ENCODE measurements around the gene DNMT3A. TPM values are rescaled to one million over a fixed set of nuclear protein-coding genes. Genes with fewer than 3 reads are reported as not detected.

Gene DNMT3A
- total RNA-seq, 1 experiment from 2014 or later = 6.8 TPM

DNA sequence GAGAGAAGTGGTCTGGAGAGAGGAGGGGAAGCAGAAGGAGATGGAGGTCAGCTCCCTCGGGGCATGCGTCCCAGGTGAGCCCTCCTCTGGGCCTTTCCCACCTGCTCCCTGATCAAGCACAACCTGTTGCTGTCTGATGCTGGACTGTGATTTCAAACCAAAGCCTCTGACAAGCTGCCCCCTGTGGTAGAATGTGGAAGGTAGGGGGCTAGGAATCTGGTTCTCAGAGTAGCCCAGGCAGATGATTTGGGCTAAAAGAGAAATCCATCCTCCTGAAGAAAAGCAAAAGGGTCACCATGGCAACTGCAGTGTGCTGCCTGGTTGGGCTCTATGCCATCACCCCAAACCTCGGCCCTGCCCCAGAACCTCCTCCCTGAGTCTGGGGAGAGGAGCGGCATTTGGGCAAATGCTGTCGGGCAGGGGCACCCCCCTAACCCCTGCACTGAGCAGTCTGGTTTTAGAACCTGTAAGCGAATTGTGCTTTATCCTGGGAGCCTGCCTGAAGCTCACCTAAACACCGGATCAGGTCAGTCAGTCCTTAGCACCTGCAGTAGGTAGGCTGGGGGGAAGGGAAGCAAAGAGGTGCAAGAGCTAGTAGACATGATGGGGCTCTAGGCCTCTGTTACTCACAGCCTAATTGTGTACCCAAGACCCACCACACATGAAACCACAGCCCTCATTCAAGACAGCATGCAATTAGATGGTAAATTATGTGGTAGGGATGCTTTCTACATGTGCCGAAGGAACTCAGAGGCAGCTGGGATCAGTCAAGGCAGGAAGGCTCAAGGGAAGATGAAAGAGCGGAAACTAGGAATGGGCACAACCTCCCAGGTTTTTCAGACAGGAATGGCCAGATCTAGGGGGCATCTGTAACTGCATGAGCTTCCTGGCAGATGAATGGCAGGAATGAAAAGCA is 83.5 kb downstream of the DNMT3A start:
- no peak for DNase-seq (ENCODE audit: low spot score)

DNA sequence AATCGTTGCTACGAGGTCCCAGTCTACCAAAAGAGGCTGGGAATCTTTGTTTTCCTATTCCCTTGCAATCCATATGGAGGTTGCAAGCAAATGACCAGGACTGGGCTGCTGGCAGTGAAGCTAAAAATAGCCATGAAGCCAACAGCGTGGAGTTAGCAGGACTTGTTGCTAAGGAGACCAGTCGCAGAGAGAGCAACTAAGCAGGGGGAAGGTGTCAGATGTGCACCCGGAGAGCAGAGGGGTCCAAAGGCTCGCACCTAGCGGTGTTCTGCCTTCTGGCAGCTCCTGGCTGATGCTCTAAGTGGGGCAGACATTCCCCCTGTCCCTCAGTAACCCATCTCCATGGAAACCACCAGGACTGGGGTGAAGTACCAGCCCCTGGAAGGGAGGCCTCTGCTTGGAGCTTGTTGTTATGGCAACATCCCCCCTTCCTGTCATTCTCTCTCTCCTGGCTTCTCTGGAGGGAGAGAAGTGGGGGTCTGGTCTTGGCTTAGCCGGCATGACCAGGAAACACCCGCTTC is 84.6 kb downstream of the DNMT3A start:
- DNase-seq (ENCODE audit: low spot score) = peak; percentile 20

DNA sequence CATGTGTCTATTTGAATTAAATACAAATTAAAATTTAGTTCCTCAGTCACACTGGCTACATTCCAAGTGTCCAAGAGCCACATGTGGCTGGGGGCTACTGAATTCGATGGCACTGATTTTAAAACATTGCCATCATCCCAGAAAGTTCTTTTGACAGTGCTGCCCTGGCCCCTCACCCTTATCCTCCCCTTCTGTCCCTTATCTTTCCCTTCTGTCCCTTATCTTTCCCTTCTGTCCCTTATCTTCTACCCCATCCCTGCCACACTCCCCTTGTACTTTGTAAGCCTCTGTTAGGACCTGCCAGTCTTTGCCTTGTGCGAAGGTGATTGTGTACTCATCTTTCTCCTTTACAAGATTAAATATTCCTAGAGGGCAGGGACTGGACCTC is 85.2 kb downstream of the DNMT3A start:
- no peak for DNase-seq (ENCODE audit: low spot score)

DNA sequence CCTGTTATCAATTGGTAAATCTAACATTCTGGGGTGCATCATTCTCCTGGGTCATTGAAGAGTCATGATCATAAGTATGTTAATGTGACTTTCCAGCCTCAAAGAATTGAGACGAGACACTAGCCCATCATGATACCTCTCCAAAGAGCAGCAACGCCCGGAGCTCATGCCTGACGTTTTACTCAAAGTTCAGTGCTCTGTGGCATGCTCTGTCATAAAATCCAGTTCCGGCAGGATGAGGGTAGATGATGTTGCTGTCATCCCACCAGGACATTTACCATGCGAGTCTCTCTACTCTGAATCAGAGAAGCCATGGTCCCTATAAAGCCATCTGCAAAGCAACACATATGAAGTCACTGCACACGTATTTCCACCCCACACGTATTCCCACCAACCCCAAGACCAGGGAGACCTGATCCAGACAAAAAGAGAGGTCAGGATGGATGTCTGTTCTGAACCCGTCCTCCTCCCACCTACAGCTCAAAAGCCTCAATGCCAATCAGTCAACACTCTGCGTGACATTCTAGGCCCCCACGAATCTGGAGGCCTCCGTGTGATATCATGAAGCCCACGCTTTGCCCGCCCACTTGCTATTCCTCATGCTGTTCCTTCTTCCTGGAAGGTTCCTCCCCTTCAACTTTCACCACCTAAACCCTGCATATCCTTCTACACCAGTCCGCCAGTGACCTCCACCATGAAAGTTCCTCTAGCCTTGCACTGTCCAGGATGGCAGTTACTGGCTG is 85.8 kb downstream of the DNMT3A start:
- DNase-seq (ENCODE audit: low spot score) = no peak

DNA sequence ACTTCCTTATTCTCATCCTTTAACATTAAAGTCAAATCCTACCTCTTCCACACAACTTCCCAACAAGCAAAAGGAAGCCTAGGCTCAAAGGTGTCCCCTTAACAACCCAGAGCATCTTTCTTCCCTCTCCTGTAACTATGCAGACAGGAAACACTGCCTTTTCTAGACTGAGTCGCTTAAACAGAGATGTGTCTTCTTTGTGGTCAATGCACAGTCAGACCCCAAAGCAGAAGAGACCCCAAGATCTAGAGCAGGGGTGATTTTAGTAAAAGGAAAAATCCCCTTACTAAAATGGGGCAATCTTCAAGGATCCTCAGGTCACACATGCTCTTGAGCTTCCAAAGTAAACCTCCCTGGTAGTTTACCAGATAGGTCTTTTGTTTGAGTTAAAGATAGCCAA is 86.8 kb downstream of the DNMT3A start:
- DNase-seq (ENCODE audit: low spot score) = no peak

DNA sequence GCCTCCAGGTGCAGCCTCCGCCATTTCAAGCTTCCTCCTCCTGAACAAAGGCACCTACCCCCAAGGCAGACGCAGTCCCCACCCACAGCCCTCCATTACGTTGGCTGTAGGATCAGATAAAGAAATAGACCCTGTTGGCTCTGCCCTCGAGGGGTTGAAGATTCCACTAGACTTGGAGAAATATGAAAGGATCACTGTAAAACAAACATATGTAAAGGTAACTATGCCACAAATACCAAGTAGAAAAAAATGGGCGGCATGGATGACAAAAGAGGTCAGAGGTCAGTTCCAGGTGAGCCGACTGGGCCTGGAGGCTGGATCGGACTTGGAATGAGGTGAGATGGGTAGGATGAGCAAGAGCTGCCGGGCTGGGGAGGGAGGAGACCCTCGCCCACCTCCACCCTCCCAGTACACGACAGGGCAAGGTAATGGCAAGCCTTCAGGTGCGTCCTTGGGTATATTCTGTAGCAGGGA is 88.5 kb downstream of the DNMT3A start:
- DNase-seq (ENCODE audit: low spot score) = no peak

DNA sequence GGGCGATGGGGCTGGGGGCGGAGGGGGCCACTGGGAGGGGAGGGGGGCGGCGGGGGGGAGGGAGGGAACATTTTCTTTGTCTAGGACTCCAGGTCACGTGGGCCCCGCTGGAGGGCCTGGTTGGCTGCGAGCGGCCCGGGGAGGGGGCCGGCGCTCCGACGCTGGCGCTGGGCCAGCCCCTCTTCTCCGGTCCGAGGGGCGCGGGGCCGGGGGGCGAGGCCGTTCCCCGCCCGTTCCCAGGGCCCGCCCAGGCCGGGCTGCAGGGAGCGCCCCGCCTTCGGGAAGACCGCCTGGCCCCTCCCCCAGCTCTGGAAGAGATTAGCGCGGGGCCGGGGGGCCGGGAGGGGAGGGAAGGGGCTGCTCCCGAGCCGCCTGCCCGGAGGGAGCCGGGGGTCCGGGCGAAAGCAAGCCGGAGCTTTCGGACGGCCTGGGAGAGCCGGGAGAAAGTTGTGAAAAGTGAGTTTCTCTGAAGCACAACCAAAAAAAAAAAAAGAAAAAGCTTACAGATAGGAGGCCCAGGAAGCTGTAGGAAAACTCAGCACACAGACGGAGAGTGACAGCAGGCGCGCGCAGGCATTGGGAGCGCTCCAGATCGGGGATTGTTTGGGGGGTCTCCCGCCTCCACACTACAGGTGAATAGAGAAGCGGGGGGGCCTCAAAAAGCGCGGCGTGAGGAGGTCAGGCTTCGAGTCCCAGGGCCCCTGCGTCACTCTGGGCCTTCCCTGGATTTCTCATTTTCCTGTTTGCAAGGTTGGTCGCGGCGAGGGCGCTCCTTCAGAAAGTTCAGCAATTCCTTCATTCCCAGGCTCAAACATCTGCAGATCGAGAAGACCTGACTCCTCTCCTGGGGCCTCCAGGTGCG is 89.2 kb downstream of the DNMT3A start:
- no peak for DNase-seq (ENCODE audit: low spot score)

DNA sequence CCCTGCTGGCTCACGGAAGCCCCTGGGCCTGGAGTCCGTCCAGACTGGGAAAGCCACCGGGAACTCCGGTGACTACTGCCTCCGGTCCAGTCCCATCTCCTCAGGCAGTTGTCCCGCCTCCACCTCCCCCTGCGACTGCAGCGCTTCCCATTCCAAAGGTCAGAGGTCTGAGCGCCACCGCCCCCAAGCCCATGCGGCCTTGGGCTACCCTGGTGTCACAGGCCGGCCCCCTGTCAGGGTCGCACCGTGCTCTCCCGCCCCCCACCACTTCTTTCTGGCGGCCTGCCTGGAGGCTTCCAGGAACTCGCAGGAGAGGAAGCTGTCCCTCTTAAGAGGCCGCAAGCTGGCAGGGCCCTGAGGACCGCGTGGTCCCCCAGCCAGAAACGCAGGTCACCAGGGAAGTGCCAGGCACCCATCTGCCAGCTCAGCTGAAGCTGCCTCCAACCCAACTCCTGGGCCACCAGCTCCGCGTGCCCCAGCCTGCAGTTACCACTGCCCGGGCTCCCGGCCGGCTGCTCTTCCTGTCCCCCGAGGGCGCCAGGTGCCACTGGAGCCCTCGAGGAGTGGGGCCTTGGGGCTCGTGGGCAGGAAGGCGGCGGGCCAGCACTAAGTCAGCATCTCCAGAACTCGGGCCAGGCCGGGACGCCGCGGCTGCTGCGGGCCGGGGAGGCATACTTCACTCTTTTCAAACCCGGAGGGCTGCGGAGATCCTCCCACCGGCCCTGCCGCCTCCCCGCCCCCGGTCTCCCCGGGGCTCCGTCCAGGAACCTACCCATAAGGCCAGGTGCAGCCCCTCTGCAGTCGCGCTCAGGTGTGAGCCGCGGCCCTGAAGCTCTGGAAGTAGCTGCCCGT is 90.1 kb downstream of the DNMT3A start:
- no peak for DNase-seq (ENCODE audit: low spot score)

DNA sequence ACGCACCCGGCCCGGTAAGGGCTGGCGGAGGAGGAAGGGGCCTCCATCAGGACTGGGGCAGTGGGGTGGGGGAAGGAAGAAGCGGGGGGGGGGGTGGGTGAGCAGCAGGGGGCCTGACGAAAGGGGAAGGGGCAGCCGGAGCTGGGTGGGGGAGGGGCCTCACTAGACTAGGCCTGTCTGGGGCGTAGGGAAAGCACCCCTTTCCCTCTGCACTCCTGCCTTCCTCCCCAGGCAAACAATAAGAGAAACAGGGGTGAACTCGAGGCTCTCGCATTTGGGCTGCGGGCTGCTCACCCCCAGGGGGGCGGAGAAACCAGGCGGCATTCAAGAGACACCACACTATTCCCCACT is 90.7 kb downstream of the DNMT3A start:
- DNase-seq (ENCODE audit: low spot score) = no peak

DNA sequence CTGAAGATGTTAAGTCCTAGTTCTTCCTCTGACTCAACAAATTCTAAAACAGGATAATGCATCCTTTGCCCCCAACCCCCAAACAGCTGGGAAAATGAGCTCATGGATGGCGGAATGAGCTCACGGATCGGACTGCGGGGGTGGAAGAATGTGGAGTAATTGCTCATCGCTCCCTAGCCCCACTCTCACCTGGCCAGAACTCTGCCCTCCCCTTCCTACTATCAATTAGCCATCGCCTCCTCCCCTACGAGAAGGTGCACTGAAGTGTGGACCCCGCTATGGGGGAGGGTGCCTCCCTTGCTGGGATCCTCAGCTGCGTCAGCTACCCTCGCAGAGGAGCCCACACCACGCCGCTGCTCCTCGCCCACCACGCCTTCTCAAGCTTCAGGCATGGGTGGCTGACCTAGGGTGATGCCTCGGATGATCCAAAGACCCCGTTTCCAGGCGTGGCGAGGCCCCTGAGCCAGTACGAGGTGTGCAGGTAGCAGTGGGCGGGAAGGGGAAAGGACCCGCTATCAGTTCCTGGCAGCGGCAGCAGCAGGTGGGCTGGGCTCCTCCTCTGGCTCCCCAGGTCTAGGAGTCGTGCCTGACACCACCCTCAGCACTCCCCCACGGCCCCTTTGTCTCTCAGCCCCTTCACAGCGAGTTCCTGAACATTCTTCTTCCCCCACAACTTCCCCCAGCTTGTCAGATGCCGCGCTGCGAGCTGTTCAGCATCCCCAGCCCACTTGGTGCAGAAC is 91.2 kb downstream of the DNMT3A start:
- no peak for DNase-seq (ENCODE audit: low spot score)

DNA sequence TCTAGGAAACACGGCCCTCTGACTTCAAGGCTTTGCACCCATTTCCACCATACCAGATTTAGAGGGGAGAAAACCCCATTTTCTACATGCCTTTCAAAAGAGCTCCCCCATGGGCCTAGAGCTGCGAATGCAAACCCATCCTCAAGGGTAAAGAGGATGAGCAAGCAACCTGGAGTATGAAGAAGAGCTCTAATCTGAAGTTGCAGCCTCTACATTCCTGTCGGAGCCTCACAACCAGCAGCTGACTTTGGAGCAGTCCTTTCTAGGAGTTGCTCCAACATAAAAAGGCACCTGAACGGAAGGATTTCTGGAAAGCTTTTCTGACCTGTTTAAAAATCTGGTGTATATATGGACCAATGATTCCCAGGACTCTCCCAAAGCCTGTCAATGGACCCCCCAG is 91.9 kb downstream of the DNMT3A start:
- no peak for DNase-seq (ENCODE audit: low spot score)

DNA sequence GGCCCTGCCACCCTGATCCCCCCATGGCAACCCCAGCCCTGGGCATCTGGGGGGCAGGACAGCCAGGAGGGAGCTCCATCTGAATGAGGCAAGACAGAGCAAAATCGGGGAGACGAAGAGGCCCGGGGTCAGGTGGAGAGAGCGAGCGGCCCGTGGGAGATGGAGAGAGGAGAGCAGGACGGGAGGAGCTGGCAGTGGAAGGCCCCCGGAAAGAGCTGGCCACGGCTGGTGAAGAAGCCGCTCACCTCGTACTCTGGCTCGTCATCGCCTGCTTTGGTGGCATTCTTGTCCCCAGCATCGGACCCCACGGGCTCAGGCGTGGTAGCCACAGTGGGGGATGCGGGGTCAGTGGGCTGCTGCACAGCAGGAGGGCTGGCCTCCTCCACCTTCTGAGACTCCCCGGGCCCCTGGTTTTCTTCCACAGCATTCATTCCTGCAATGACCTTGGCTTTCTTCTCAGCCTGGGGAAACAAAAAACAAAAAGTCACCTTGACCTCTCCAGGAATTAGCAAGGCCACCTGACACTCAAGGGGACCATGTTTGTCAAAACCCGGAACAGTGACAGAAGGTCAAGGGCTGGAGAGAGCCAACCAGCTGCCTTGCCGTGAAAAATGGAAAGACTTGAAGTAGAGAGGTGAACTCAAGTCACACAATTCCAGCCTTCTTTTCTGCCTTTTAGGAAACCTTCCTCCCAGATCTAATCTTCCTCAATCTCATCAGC is 93.8 kb downstream of the DNMT3A start:
- no peak for DNase-seq (ENCODE audit: low spot score)

DNA sequence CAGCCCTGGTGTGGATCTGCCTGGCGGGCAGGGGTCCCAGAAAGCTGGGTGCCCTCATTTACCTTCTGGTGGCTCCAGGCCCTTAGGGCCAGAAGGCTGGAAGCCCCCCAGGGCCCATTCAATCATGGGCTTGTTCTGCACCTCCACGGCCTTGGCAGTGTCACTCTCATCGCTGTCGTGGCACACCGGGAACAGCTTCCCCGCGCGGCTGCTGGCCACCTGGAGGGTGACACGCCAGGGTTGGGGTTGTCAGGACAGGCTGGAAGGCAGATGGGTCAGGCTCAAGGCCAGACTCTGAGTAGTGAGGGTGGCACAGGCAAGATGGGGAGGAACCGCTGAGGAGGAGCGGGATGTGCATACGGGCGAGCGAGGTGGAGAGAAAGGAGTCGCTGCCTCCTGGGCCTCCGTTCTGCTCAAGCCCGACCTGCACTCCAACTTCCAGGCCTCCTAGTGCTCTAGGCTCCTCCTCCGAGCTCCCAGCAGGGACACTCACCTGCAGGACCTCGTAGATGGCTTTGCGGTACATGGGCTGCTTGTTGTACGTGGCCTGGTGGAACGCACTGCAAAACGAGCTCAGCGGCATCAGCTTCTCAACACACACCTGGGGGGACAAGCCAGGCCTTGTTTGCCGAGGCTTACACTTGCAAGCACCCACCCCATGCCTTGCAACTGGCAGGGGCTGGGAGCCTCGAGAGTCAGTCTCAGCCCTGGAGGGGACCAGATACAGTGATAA is 95.0 kb downstream of the DNMT3A start:
- no peak for DNase-seq (ENCODE audit: low spot score)

DNA sequence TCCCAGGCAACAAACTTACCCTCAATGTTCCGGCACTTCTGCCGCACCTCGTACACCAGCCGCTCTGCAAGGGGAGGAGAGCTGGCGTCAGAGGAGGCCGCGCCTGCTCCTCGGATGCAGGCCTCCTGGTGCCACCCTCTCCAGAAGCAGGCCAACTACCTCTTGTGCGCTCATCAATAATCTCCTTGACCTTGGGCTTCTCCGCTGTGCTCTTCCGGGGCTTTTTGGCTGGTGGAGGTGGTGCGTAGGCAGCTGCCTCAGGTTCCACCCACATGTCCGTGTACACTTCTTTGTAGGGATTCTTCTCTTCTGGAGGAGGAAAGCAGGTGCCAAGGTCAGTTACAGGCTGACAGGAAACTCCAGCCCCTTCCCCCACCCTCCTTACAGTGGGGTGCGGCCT is 95.7 kb downstream of the DNMT3A start:
- DNase-seq (ENCODE audit: low spot score) = no peak

DNA sequence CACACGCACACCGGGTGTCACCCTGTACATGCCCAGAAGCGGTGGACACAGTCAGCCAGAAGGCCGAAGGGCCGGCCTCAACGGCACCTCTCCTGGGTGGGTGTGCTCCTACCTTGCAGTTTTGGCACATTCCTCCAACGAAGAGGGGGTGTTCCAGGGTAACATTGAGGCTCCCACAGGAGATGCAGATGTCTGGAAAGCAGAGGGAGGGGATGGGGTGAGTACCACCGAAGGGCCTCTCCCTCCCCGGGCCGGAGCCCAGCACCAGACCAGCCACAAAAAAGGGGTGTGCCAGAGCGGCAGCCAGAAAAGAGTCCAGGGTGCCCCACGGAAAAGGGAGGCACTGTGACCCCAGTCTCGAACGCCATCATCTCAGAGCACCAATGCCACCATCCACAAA is 96.6 kb downstream of the DNMT3A start:
- DNase-seq (ENCODE audit: low spot score) = no peak

DNA sequence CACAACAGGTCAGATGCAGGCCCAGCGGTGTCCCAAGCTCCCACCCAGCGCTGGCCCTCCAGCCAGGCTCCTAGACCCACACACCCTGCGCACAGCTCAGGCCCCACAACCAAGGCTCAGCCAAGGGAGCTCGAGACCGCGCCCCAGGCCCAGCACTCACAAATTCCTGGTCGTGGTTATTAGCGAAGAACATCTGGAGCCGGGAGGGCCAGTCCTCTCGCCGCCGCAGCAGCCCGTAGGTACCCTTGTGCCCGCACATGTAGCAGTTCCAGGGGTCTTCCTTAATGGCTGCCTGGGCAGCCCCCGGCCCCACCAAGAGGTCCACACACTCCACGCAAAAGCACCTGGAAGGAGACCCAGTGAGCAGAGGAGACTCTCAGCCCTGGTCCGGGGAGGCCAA is 97.7 kb downstream of the DNMT3A start:
- no peak for DNase-seq (ENCODE audit: low spot score)

DNA sequence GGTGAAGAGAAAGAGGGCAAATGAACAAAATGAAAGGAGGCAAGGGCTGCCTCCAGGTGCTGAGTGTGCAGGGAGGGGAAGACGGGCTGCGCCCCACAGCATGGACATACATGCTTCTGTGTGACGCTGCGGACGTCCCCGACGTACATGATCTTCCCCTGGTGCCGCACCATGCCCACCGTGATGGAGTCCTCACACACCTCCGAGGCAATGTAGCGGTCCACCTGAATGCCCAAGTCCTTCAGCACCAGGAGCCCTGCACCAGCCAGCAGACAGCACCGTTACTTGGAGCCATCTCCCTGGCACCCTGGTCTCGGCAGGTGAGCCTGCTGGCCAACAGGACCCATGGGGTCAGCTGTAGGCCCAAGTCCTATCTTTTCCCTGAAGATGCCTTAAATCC is 100.3 kb downstream of the DNMT3A start:
- no peak for DNase-seq (ENCODE audit: low spot score)

DNA sequence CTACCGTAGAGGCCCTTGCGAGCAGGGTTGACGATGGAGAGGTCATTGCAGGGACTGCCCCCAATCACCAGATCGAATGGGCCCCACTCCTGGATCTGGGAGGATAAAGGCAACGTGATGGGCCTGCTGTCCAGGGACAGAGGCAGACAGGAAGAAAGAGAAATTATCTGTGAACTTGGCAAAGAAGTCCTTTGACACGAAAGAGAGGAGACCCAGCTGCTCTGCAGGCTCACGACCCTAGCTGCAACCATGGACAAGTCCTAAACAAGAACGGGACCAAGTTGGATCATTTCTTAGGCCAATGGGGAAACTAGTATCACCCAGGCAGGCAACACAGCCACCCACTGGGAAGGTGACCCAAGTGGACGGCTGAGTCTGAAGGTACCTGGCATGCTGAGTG is 101.1 kb downstream of the DNMT3A start:
- DNase-seq (ENCODE audit: low spot score) = no peak

DNA sequence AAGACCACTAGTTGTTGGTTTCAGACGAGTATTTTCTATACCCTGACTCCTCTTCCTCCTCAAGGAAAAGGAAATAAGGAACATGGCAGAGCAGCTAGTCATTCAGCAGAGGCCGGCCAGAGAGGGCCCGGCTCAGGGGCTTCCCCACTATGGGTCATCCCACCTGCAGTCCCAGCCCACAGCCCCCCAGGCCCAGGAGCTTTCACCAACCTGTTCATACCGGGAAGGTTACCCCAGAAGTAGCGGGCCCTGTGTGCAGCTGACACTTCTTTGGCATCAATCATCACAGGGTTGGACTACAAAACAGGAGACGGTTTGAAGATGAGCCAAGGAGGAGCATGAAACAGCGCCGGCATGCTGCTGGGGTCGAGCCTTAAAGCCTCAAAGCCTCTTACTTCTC is 102.8 kb downstream of the DNMT3A start:
- DNase-seq (ENCODE audit: low spot score) = no peak
